ENCODE data around the gene KMT2C.
"Not testable (repeated sequence)": the region's sequence is repeated elsewhere in the genome, so short reads cannot be mapped to it uniquely, and the experiment has no call there.

The KMT2C gene

DNA sequence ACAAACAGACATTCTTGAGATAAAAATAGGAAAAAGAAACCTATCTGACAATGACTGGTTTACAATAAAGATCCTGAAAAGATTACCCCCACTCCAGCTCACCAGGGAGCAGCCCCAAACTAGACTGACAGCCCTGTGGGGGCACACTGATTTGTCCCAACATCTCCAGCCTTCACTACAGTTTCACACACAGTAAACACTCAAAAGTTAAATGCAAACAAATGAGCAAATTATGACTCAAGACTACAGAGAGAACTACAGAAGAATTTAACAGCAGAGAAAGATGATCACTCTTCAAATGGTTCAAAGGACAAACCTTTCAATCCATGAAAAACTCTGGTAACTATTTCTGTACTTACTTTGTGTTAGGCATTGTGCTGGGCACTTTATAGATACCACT, 176.2 kb downstream of the KMT2C start:
- H3K4me3 ChIP-seq (ENCODE audit: low read length); DNase-seq (ENCODE audit: low read depth, low spot score): not testable (repeated sequence)

DNA sequence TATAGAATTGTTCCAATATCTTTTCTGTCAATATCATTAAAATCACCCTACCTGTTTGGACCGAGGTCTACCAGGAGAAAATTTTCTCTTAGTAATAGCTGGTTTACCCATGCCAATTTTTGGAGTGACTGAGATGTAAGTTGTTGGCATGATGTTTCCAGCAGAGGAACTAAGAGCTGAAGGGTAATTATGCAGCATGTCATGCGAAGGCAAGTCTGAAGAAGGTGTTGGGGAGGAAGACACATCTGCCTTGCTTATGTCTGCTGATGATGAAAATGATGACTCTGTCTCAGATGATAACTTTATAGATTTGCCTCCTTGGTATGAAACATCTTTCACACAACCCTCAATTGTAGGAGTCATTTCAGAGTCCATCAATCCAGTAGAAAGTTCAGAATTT, 188.0 kb downstream of the KMT2C start:
- DNase-seq (ENCODE audit: low read depth, low spot score); H3K4me3 ChIP-seq (ENCODE audit: low read length): not testable (repeated sequence)

DNA sequence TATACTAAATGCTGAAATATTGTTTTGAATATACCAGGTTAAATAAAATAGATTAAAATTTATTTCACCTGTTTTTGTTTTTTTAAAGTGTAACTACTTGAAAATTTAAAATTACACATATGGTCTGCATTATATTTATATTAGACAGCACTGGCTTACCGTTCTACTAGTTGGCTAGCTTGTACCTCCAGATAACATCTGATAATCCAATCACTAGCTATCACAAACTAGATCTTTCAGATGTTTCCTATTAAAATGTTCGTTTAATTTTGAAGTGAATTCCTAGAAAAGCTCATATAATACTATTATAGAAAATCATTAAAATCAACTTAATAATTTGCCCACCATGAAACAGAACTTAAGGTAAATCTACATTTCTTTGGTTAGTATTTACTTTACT, 190.4 kb downstream of the KMT2C start:
- not testable (repeated sequence) for DNase-seq (ENCODE audit: low read depth, low spot score); H3K4me3 ChIP-seq (ENCODE audit: low read length)

DNA sequence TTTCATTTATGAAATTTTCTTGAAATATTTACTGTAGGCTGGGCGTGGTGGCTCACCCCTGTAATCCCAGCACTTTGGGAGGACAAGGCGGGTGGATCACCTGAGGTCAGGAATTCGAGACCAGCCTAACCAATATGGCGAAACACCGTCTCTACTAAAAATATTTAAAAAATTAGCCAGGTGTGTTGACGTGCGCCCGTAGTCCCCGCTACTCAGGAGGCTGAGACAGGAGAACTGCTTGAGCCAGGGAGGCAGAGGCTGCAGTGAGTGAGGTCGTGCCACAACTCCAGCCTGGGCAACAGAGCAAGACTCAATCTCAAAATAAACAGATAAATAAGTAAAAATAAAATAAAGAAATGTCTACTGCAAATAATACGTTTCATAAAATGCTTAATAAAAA, 192.3 kb downstream of the KMT2C start:
- H3K4me3 ChIP-seq (ENCODE audit: low read length); DNase-seq (ENCODE audit: low read depth, low spot score): not testable (repeated sequence)

DNA sequence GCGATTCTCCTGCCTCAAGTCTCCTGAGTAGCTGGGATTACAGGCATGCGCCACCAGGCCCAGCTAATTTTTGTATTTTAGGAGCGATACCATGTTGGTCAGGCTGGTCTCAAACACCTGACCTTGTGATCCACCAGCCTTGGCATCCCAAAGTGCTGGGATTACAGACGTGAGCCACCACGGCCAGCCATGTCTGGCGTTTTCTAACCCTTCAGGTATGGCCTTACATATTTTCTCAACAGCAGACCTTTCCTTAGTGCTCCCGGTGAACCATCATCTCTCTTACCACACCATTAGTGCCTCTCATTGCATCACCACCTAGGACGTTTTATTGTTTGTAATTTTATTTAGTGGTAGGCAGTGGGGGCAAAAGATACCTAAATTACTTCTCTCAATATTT, 194.5 kb downstream of the KMT2C start:
- not testable (repeated sequence) for DNase-seq (ENCODE audit: low read depth, low spot score); H3K4me3 ChIP-seq (ENCODE audit: low read length)

DNA sequence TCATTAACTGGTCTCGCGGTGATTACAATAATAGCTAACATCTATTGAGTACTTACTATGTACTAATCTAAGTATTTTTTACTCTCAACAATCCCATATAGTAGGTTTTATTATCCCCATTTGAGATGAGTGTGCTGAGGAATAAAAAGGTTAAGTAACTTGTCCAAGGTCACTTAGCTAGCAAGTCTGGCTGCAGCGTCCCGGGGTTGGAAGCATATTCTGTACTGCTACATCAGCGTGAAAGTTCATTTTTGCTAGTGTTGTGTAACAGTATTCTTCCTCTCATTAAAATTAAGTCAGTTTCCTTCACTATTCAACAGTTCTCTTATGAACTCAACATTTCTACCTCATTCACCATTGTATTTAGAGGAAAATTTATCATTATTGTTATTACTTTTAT, 199.5 kb downstream of the KMT2C start:
- H3K4me3 ChIP-seq (ENCODE audit: low read length); DNase-seq (ENCODE audit: low read depth, low spot score): not testable (repeated sequence)

DNA sequence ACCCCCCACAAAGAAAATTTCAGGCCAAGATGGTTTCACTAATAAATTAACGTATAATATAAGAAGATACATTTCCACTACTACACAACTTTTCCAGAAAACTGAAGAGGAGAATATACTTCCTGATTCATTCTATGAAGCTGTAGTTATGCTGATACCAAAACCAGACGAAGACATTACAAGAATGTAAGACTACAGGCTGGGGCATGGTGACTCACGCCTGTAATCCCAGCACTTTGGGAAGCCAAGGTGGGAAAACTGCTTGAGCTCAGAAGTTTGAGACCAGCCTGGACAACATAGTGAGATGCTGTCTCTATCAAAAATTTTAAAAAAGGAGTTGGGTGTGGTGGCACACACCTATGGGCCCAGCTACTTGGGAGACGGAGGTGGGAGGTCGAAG, 201.4 kb downstream of the KMT2C start:
- not testable (repeated sequence) for H3K4me3 ChIP-seq (ENCODE audit: low read length); DNase-seq (ENCODE audit: low read depth, low spot score)

DNA sequence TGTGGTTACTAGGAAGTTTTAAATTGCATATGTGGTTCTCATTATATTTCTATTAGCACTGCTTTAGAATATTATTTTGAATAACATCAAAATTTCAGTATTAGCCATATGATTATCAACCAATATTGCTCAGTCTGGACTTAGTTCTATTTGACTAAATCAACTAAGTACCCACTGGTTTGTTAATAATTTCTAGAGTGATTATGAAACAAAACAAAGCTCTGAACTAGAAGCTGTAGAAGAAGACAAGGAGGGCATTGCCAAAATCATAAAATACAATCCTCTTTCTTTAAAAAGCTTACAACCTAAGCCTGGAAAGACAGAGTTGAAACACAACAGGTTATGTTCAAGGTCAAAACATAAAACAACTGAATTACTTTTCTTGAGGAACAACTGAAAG, 204.7 kb downstream of the KMT2C start:
- no peak overlapping the region for H3K4me3 ChIP-seq (ENCODE audit: low read length)
- DNase-seq (ENCODE audit: low read depth, low spot score) = no peak

DNA sequence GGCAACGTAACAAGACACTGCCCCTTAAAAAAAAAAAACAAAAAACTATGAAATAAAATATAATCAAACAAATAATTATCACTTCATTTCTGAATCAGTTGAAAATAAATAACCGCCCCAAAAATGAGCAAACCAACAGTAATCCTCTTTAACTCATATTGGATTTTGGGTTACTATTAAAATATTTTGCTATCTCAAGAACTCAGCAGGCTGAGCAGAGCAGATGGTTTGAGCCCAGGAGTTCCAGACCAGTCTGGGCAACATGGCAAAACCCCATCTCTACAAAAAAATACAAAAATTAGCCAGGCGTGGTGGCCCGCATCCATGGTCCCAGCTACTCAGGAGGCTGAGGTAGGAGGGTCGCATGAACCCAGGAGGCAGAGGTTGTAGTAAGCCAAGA, 216.2 kb downstream of the KMT2C start:
- not testable (repeated sequence) for H3K4me3 ChIP-seq (ENCODE audit: low read length); DNase-seq (ENCODE audit: low read depth, low spot score)

DNA sequence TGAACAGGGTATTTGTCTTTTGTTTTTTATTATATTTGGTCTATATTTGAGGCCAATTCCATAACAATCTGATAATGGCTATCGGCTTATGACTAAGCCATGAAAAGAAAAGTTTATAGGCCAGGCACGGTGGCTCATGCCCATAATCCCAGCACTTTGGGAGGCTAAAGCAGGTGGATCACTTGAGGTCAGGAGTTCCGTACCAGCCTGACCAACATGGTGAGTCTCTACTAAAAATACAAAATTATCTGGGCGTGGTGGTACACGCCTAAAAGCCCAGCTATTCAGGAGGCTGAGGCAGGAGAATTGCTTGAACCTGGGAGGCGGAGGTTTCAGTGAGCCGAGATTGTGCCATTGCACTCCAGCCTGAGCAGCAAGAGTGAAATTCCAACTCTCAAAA, 227.0 kb downstream of the KMT2C start:
- not testable (repeated sequence) for H3K4me3 ChIP-seq (ENCODE audit: low read length); DNase-seq (ENCODE audit: low read depth, low spot score)

DNA sequence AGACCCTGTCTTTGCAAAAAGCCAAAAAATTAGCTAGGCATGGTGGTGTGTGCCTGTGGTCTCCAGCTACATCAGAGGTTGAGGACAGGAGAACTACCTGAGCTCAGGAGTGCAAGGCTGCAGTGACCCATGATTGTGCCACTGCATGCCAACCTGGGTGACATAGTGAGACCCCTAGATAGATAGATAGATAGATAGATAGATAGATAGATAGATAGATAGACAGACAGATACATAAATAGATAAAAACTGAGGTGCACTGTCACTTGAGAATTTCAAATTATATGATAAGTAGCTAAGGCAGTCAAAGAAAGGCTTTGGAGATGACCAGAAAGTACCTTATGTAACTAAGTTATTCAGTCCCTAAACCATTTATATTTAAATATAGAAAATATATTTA, 231.4 kb downstream of the KMT2C start:
- DNase-seq (ENCODE audit: low read depth, low spot score); H3K4me3 ChIP-seq (ENCODE audit: low read length): not testable (repeated sequence)

DNA sequence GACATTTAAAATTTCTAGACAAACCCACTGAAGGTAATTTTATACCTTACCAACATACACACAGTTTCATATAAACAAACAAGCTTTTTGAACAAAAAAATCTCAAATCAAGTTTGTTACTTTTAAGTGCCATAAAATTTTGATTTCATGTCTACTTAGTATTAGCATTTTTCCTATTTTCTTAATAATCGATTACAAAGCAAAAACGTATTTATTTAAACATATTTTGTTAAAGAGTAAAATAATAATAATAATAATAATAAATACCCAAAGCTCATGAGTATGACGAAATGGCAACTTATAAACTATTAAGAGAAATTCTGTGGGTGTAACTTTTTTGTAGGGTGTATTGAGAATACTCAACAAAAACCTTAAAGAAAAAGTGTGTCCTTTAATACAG, 232.7 kb downstream of the KMT2C start:
- DNase-seq (ENCODE audit: low read depth, low spot score) = no peak
- no peak overlapping the region for H3K4me3 ChIP-seq (ENCODE audit: low read length)

DNA sequence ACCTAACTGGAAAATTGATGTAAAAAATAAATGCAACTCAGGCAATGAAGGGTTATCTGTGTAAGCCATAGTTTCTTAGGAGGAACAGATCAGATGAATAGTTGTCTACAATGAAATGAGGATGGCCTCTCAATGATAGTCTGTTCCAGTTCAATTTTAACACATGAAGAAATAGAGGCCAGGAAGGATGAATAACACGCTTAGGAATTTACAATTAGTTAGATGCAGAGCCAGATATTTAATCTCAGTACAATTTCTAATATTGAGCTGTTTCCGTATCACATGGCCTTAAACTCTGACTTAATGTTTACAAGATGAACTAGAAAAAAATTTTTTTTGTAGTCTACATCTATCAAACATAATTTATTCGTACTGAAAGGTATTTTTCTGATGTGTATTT, 233.7 kb downstream of the KMT2C start:
- no peak for DNase-seq (ENCODE audit: low read depth, low spot score)
- no peak overlapping the region for H3K4me3 ChIP-seq (ENCODE audit: low read length)

DNA sequence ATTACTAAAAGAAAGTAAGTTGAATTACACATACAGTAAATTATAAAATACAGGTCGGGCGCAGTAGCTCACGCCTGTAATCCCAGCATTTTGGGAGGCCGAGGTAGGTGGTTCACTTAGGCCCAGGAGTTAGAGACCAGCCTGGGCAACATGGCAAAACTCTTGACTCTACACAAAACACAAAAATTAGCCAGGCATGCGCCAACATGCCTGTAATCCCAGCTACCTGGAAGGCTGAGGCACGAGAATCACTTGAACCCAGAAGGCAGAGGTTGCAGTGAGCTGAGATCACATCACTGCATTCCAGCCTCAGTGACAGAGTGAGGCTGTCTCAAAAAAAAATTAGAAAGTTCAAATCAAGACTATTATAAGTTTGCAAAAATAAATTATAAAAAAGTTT, 235.4 kb downstream of the KMT2C start:
- no peak overlapping the region for H3K4me3 ChIP-seq (ENCODE audit: low read length)
- no peak for DNase-seq (ENCODE audit: low read depth, low spot score)

DNA sequence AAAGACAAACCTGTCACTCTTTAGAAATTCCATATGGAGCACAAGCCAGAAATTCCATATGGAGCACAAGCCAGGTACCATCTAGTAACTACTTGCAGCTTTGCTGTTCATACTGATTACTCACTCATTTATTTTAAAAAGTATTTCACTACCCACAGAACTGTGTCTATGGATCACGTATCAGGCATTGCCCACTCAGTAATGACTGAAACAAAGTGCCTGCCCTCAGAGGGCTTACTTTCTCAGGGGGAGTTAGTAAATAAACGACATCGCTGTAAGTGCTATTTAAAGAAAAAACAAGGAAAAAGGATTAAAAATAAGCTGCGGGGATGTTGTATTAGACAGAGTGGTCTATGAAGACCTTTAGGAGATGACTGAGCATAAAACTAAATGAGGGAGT, 239.4 kb downstream of the KMT2C start:
- H3K4me3 ChIP-seq (ENCODE audit: low read length) = no peak overlapping the region
- DNase-seq (ENCODE audit: low read depth, low spot score) = no peak

DNA sequence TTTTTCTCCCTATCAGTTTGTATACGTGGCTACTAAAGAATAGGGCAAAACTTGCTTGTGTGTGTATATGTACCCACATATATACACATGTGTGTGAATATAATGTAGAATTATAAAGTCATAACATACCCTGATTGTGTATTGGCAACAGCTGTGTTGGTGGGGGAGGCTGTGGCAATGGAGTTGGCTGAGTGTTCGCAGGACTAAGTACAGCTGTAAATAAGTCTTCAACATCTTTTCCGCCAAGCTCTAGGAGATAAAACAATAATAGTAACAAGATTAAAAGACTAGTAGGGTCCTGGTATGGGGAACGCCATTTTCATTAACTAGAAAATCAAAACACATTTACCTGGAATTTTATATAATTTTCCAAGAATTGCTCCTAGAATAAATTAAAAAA, 241.9 kb downstream of the KMT2C start:
- no peak for DNase-seq (ENCODE audit: low read depth, low spot score)
- no peak overlapping the region for H3K4me3 ChIP-seq (ENCODE audit: low read length)

DNA sequence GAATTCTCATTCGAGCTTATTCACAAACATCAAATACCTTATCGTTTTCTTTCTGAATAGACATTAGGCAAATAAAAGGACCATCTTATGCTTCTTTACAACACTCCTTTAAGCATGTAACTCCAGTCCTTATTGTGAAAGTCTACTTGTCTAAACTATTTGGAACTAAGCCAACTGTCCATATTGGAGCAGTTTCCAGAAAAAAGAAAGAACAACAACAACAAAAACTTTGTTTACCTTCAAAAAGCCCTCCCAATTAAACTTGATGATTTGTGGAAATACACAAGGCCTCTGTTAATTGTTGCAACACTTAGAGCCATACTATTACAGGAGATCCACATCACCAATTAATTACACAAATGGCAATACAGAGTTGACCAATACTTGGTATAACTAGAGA, 246.7 kb downstream of the KMT2C start:
- no peak for DNase-seq (ENCODE audit: low read depth, low spot score)
- H3K4me3 ChIP-seq (ENCODE audit: low read length) = no peak overlapping the region

DNA sequence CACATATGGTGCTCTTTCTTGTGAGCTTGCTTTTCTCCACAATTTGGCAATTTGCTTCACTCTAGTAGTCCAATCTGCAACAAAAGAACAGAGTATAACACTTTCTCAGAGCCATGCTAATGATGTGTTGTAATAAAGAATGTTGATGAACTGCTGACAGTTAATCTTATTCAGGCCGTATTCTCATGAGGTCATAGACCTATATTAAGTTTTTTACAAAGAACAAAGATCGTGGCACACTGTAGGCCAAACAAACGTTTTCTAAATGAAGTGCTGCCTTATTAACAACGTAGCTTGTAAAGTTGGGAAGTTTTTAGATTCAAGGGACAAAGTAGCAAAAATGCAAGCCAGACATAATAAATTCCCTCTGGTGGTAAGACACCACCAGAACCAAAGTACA, 250.2 kb downstream of the KMT2C start:
- no peak overlapping the region for H3K4me3 ChIP-seq (ENCODE audit: low read length)
- DNase-seq (ENCODE audit: low read depth, low spot score) = no peak

DNA sequence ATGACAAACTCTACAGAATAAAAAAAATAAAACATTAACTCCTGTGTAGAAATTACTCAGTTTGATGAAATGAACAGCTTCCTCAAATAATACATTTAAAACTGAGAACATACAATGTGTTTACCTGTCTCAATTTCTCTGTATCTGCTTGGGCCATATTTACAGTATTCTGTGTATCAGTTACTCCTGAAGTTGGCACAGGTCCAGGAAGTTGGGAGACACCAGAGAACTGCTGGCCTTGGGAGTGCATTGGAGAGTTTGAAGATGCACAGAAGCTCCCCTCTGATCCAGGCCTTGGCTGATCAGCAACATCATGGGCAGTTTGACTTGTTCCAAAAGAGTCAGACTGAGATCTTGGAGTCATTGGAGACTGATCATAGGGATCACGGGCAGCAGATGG, 255.2 kb downstream of the KMT2C start:
- H3K4me3 ChIP-seq (ENCODE audit: low read length) = no peak overlapping the region
- no peak for DNase-seq (ENCODE audit: low read depth, low spot score)

DNA sequence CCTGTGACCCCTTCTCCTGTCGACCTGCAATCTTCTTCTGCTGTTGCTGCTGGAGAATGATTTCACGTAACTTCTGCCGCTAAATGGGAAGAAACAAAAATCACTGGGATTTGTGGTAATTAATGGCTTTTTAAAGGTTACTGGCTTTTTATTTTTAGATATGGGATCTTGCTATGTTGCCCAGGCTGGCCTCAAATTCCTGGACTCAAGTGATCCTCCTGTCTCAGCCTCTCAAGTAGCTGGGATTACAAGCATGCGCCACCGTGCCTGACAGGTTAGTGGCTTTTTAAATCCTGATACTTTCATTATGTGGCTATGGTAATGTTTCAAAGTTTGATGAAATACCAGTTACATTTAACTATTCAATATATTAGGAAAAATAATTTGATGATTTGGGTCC, 255.8 kb downstream of the KMT2C start:
- H3K4me3 ChIP-seq (ENCODE audit: low read length) = no peak overlapping the region
- DNase-seq (ENCODE audit: low read depth, low spot score) = no peak

DNA sequence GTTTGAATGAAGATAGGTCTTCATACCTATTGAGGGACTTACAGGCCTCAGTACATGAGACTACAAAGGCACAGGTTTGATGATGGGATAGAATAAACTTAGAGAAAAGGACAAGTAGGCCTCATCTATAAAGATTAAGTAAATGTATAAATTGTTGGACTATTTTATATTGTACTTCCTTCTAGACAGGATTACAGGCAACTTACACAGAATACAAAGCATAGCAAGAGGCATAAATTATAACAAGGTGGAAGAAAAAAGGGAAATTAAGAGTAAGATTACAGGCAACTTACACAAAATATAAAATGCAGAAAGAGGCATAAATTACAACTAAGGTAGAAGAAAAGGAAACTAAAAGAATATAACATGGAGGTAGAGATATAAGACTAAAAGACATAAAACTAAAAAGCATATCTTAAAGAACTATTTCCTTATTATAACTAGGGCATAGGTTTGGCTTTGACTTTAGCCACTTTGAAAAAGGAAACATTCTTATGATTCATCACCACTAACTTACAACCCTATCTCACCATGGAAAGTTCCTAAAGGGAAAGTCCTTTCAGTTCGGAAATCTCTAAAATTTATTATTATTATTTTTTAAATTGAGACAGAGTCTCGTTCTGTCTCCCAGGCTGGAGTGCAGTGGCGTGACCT, 257.3 kb downstream of the KMT2C start:
- no peak for DNase-seq (ENCODE audit: low read depth, low spot score)
- no peak overlapping the region for H3K4me3 ChIP-seq (ENCODE audit: low read length)

All from Jurkat, Clone E6-1 (cell line).